HG03139 (cell line): ENCODE results near the gene NAT8.
"Not testable (repeated sequence)": the region's sequence is repeated elsewhere in the genome, so short reads cannot be mapped to it uniquely, and the experiment has no call there.

Experiments used
- ATAC-seq: cut with Tn5 transposase; IDR thresholded peaks from one replicate; pipeline ENCODE4 v1.9.1; 2021; ENCODE audit not compliant: unreplicated experiment

NAT8 gene

DNA sequence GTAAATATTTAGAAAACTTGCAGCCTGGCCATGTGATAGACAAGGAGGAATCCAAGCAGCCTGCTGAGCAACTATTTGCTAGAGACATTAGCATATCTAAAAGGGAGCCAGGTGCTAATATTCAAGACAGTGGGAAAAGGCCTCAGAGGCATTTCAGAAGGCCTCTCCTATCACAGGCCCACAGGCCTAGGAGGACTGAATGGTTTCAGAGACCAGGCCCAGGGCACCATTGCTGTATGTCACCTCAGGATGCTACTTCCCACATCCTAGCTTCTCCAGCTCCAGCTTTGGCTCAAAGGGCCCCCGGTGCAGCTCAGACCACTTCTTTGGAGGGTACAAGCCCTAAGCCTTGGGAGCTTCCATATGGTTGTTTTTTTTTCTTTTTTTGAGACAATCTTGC, 3.8 kb downstream of the NAT8 start:
- ATAC-seq = no peak

DNA sequence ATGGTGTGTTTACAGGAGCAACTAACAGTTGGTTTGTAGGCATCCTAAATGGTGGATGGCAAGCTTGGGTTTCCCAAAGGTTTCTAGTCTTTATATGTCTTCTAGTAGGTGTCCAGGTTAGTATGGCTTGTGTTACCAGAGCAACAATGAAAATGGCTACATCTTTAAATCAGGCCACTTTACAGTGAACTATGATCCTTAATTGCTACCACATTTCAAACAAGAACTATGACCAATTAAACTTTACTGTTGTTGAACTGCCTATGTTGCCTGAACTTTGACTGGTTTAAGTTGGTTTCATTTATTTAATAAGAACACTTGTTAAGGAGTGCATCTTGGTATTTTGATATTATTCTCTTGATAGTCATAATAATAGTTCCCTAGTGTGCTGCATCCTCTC, 5.2 kb downstream of the NAT8 start:
- not testable (repeated sequence) for ATAC-seq

DNA sequence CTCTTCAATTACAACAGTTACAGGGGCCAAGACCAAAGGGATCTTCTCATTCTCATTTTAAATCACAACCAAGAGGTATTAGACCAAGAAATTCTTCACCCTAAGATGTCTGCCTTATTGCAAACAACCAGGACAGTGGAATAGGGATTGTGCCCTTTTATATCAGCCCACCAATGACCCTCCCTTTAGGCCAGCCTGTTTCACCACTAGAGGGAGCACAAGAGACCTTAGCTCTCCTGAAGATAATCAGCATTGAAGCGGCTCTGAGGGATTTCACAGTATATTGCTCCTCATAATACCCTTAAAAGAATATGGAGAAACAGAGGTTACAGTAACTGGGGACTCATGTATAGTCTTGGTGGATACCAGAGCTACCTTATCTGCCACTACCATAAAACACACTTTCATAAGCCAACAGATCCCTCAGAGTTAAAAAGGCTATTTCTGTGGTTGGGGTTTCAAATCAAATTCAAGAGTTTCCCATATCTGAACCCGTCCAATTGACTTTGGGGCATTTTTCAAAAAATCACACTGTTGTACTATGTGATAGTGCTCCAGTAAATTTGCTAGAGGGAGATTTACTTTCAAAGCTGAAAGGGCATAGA, 11.5 kb downstream of the NAT8 start:
- ATAC-seq = not testable (repeated sequence)

- not testable (repeated sequence) for ATAC-seq
These were observed 13.7 kb downstream of the NAT8 start for GRCh38 chr2:73628493-73628892.

DNA sequence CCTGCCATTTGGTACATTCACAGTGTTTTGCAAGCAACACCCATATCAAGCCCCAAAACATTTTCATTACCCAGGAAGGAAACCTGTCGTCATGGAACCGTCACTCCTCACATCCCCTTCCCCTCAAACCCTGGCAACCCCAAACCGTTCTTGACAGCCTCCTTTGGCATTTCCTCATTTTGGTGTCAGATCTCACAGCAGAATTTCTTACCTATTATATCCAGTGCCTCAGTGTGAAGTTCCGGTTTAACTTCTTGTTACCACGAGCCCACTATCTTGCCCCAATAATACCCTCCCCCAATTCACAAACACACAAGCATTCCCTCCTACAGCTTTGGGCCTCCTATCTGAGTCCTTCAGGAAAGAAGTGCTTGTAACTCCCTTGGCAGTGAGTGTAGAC, 16.0 kb downstream of the NAT8 start:
- ATAC-seq = not testable (repeated sequence)

DNA sequence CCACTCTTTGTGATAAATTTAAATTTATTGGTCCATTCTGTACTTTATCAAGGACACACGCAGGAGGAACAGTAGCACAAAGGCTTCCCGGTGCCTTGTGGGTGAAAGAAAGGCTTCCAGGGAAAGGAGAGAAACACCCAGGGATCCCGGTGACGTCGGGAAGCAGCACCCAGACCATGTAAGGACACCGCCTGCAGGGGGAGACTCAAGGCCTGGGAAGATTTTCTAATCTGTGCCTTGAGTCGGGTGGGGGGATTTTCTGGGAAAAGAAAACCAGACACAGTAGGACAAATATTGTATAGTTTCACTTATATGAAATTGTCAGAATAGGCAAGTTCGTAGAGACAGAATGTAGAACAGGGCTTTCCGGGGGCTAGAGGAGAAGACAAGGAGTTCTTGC, 17.6 kb downstream of the NAT8 start:
- ATAC-seq = not testable (repeated sequence)

GRCh38 chr2:73624036-73624435, 18.2 kb downstream of the NAT8 start:
- ATAC-seq = not testable (repeated sequence)

DNA sequence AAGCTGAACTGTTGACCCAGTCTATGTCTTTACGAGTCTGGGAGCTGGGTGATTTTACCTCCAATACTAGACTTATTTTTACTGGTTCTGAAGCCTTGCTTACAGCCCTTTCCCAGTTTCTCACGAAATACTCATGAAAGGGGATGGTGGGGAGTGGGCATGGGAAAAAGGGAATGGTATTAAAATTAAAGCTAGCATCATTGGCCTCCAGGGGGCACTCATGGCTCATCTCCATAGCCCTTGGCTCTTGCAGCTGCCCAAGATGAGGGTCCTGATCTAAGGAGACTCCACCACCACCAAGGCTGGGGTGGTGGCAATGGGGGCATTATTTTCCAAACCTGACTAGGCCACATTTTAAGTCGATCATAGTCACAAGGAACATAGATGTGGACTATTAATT, 22.3 kb downstream of the NAT8 start:
- not testable (repeated sequence) for ATAC-seq

DNA sequence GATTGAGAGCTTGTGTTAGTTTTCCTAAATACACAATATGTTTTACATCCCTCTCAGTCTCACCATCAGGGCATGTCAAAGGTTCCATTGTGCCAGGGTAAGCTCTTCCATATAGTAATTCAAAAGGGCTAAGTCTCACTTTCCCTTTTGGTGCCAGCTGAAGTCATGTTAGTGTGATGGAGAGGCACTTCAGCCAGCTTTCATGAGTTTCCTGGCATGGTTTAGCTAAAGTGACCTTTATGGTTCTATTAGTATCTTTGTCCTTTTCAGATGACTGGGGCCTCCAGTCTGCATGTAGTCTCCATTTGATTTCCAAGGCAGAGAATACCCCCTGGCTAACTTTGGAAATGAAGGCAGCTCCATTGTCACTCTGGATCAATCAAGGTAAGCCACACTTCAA, 27.2 kb downstream of the NAT8 start:
- ATAC-seq = no peak

- ATAC-seq = no peak
These were observed 28.1 kb downstream of the NAT8 start for GRCh38 chr2:73614105-73614504.

DNA sequence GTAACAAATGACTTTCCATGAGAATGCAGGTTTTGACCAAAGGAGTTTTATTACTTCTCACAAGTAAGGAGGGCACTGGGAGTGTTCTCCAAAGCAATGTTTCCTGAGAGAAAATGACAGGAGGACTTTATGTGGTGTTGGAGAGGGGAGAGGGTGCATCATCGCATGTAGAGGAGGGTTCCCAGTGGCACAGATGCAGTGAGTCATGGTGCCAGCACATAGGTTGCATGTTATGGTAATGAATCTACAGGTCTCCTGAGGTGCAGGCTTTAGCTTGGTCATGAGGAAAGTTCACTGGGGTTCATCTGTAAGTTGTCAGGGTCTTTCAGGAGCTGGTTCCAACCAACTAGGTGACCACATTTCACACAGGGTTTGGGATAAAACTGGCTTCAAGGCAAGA, 30.4 kb downstream of the NAT8 start:
- no peak for ATAC-seq

- ATAC-seq = no peak
These were observed 31.0 kb downstream of the NAT8 start for GRCh38 chr2:73611193-73611592.

- no peak for ATAC-seq
These were observed 32.1 kb downstream of the NAT8 start for GRCh38 chr2:73610111-73610510.

DNA sequence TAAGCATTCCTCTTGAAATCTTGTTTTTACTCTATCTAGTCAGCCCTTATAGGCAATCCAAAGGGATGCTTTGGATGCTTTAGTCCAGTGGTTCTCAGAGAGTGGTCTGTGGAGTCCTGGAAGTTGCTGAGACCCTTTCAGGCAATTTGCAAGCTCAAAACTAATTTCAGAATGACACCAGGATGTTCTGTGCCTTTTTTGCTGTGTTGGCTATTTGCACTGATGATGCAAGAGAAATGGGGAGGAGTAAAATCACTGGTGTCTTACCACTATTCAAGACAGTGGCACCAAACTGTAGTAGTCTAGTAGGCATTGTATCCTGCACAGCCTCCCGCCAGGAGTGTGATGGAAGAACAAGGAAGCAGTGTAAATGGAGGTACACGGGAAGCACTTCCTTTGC, 37.6 kb downstream of the NAT8 start:
- not testable (repeated sequence) for ATAC-seq

GRCh38 chr2:73603099-73603588, 39.1 kb downstream of the NAT8 start:
- ATAC-seq = not testable (repeated sequence)

DNA sequence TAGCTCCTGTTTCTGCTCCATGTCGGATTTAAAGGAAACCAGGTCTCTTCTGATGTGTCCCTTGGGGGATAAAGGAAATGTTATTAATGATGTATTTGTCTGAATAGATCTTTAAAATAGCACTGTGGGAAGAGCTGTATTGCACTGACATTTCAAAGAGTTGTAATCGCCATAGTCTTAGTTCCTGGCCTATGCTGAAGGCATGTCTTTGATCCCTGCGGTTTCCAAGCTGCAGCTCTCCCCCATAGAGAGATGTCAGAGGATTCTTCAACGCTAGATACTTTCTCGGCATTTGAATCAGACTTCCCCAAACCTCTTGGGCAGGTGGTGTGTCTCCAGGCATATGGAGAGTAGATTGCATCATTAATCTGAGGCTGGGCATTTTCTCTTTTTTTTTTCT, 40.4 kb downstream of the NAT8 start:
- ATAC-seq = no peak

DNA sequence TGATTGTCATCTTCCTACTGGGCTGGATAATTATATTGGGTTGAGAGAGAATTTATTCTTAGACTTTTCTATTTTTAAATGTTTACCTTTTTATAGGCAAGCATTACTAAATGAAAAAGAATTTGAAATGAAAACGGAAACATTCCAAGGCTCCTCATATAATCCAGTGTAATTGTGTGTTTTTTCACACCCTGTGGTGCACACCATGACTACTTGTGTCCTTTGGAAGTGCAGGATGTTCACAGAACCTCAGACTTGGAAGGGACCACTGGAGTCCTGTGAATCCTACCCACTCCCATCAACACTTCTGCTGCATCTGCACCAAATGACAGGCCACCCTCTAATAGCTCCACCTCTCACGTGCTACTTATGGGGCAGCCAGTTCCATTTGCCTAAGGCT, 48.0 kb downstream of the NAT8 start:
- ATAC-seq = no peak

- no peak for ATAC-seq
These were observed 48.5 kb downstream of the NAT8 start for GRCh38 chr2:73593680-73594079.
